Panc1 (cell line): ENCODE data around the gene DEGS2.

Source experiments
- POLR2AphosphoS5 ChIP-seq: IDR thresholded peaks from 2 replicates; pipeline ENCODE4 v1.6.1; 2012; ENCODE audit warnings: mild to moderate bottlenecking, low read depth, low read length, moderate library complexity
- SIN3A ChIP-seq: IDR thresholded peaks from 2 replicates; pipeline ENCODE4 v1.6.1; 2012; ENCODE audit warnings: low read depth, mild to moderate bottlenecking, low read length, moderate library complexity, borderline replicate concordance; ENCODE audit not compliant: insufficient read depth
- TF ChIP-seq, protein P1 (sequence below): fragments of 450-650 bp; IDR thresholded peaks from 2 replicates; pipeline ENCODE4 v1.5.1; 2017; ENCODE audit warnings: mild to moderate bottlenecking
- TF ChIP-seq, protein P2 (sequence below), 2 experiments: IDR thresholded peaks; 2 replicates each; pipeline ENCODE4 v1.6.1; 2011 to 2012; ENCODE audit warnings: low read depth in 2 of 2, control low read depth in 1 of 2, low read length in 1 of 2, mild to moderate bottlenecking in 1 of 2, moderate library complexity in 1 of 2; ENCODE audit not compliant: insufficient read depth in 1 of 2

GRCh38 chr14:100107236-100107635 is 52.2 kb downstream of the DEGS2 start:
- TF ChIP-seq POLR2AphosphoS5 (no peak), SIN3A (no peak)
- TF ChIP-seq, protein P1, sequence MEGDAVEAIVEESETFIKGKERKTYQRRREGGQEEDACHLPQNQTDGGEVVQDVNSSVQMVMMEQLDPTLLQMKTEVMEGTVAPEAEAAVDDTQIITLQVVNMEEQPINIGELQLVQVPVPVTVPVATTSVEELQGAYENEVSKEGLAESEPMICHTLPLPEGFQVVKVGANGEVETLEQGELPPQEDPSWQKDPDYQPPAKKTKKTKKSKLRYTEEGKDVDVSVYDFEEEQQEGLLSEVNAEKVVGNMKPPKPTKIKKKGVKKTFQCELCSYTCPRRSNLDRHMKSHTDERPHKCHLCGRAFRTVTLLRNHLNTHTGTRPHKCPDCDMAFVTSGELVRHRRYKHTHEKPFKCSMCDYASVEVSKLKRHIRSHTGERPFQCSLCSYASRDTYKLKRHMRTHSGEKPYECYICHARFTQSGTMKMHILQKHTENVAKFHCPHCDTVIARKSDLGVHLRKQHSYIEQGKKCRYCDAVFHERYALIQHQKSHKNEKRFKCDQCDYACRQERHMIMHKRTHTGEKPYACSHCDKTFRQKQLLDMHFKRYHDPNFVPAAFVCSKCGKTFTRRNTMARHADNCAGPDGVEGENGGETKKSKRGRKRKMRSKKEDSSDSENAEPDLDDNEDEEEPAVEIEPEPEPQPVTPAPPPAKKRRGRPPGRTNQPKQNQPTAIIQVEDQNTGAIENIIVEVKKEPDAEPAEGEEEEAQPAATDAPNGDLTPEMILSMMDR: no peak
- TF ChIP-seq, protein P2, sequence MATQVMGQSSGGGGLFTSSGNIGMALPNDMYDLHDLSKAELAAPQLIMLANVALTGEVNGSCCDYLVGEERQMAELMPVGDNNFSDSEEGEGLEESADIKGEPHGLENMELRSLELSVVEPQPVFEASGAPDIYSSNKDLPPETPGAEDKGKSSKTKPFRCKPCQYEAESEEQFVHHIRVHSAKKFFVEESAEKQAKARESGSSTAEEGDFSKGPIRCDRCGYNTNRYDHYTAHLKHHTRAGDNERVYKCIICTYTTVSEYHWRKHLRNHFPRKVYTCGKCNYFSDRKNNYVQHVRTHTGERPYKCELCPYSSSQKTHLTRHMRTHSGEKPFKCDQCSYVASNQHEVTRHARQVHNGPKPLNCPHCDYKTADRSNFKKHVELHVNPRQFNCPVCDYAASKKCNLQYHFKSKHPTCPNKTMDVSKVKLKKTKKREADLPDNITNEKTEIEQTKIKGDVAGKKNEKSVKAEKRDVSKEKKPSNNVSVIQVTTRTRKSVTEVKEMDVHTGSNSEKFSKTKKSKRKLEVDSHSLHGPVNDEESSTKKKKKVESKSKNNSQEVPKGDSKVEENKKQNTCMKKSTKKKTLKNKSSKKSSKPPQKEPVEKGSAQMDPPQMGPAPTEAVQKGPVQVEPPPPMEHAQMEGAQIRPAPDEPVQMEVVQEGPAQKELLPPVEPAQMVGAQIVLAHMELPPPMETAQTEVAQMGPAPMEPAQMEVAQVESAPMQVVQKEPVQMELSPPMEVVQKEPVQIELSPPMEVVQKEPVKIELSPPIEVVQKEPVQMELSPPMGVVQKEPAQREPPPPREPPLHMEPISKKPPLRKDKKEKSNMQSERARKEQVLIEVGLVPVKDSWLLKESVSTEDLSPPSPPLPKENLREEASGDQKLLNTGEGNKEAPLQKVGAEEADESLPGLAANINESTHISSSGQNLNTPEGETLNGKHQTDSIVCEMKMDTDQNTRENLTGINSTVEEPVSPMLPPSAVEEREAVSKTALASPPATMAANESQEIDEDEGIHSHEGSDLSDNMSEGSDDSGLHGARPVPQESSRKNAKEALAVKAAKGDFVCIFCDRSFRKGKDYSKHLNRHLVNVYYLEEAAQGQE (IDR thresholded peaks at IDR 0.05; ENCODE audit: insufficient read depth in 1 of 2, low read depth in 2 of 2, low read length in 1 of 2): no peak
